Hepatocyte (in vitro differentiated cells): ENCODE data around the gene MEF2D. TPM values are rescaled to one million over a fixed set of nuclear protein-coding genes. Genes with fewer than 3 reads are reported as not detected.

Experiments
- DNase-seq: peaks from one replicate; pipeline ENCODE4 v3.0.0-alpha.2; 2016; ENCODE audit warnings: low spot score
- H2AFZ ChIP-seq: fragments of 200-600 bp; sonication (generic); 2 replicates; pipeline ENCODE4 v1.6.0; 2016; ENCODE audit warnings: antibody characterized with exemption, mild to moderate bottlenecking
- H3K27ac ChIP-seq: fragments of 200-600 bp; sonication (generic); 2 replicates; pipeline ENCODE4 v1.5.1; 2016; ENCODE audit warnings: mild to moderate bottlenecking
- H3K27me3 ChIP-seq: fragments of 200-600 bp; sonication (generic); 2 replicates; pipeline ENCODE4 v1.6.1; 2016
- H3K36me3 ChIP-seq: fragments of 200-600 bp; sonication (generic); replicated peaks from 2 replicates; pipeline ENCODE4 v1.5.1; 2016; ENCODE audit warnings: low read depth; ENCODE audit not compliant: insufficient read depth
- H3K4me1 ChIP-seq: fragments of 200-600 bp; sonication (generic); 2 replicates; pipeline ENCODE4 v1.5.1; 2016; ENCODE audit warnings: mild to moderate bottlenecking, moderate library complexity; ENCODE audit not compliant: insufficient read depth
- H3K4me2 ChIP-seq: fragments of 200-600 bp; sonication (generic); 2 replicates; pipeline ENCODE4 v1.6.0; 2016
- H3K4me3 ChIP-seq: fragments of 200-600 bp; sonication (generic); 2 replicates; pipeline ENCODE4 v1.5.1; 2016; ENCODE audit warnings: mild to moderate bottlenecking
- H3K79me2 ChIP-seq: fragments of 200-600 bp; sonication (generic); 2 replicates; pipeline ENCODE4 v1.6.0; 2017; ENCODE audit warnings: mild to moderate bottlenecking
- H3K9me2 ChIP-seq: fragments of 200-600 bp; sonication (generic); replicated peaks from 2 replicates; pipeline ENCODE4 v1.6.0; 2017; ENCODE audit warnings: mild to moderate bottlenecking; ENCODE audit not compliant: insufficient read depth
- H3K9me3 ChIP-seq: fragments of 200-600 bp; sonication (generic); 2 replicates; pipeline ENCODE4 v1.5.1; 2016; ENCODE audit warnings: low read depth, mild to moderate bottlenecking
- H4K20me1 ChIP-seq: fragments of 200-600 bp; sonication (generic); 2 replicates; pipeline ENCODE4 v1.6.0; 2016; ENCODE audit warnings: mild to moderate bottlenecking; ENCODE audit not compliant: insufficient read depth, poor library complexity, severe bottlenecking
- CTCF ChIP-seq: fragments of 200-600 bp; sonication (generic); IDR thresholded peaks from 2 replicates; pipeline ENCODE4 v1.5.1; 2016; ENCODE audit warnings: antibody characterized with exemption, mild to moderate bottlenecking; ENCODE audit not compliant: poor library complexity
- EZH2 ChIP-seq: fragments of 200-600 bp; sonication (generic); IDR thresholded peaks from 2 replicates; pipeline ENCODE4 v1.6.1; 2016; ENCODE audit warnings: antibody characterized with exemption, mild to moderate bottlenecking, borderline replicate concordance
- EZH2phosphoT487 ChIP-seq: fragments of 200-600 bp; sonication (generic); IDR thresholded peaks from one replicate; pipeline ENCODE4 v1.6.1; 2018; ENCODE audit warnings: antibody characterized with exemption, mild to moderate bottlenecking, low read depth, moderate library complexity; ENCODE audit not compliant: unreplicated experiment, severe bottlenecking
- WGBS: methylation state at CpG from one replicate; pipeline ENCODE4 v1.1.6; 2016; ENCODE audit warnings: low lambda C conversion rate; ENCODE audit errors: missing lambda C conversion rate; 5-methylcytosine and 5-hydroxymethylcytosine counted together
- polyA plus RNA-seq: library from polyadenylated mRNA; unstranded; fragments of >200 nt; fragmentation: Nextera tagmentation; extraction: Ambion mirVana; gene quantifications from 2 replicates; pipeline ENCODE4 v1.2.1, GENCODE V29; 2016
- total RNA-seq: library from RNA; depleted of rRNA; stranded (reverse); fragments of >200 nt; gene quantifications from 2 replicates; pipeline ENCODE4 v1.2.3, GENCODE V29; 2014

MEF2D gene
- total and polyA plus RNA-seq, 2 experiments from 2014 or later, result 20.1 to 25.1 TPM

GRCh38 chr1:156490401-156491032 lies 10.1 kb downstream of the MEF2D start:
- DNase-seq, result peak; percentile 45
- H2AFZ ChIP-seq, result no peak overlapping the region
- WGBS, result 32% methylated on average over 9 of the region's 10 CpGs
- H4K20me1 ChIP-seq, result peaks cover 100% of the 10 kb centered on the region
- H3K9me3 ChIP-seq, result no peaks in the 10 kb centered on the region
- H3K4me2 ChIP-seq, result peak overlapping the region; percentile 67
- peak overlapping the region; percentile 16 for H3K27ac ChIP-seq
- peaks cover 100% of the 10 kb centered on the region for H3K79me2 ChIP-seq
- H3K4me1 ChIP-seq, result peaks cover 40% of the 10 kb centered on the region
- H3K4me3 ChIP-seq, result no peak overlapping the region
- no peaks in the 10 kb centered on the region for H3K9me2 ChIP-seq
- H3K36me3 ChIP-seq, result no peaks in the 10 kb centered on the region
- no peak for TF ChIP-seq CTCF
- no peak for TF ChIP-seq EZH2
- no peak for TF ChIP-seq EZH2phosphoT487
- no peaks in the 10 kb centered on the region for H3K27me3 ChIP-seq

- Histone ChIP-seq H3K36me3 (no peaks in the 10 kb centered on the region), H3K4me1 (peaks cover 40% of the 10 kb centered on the region), H3K27ac (no peak overlapping the region), H3K27me3 (no peaks in the 10 kb centered on the region), H3K9me2 (no peaks in the 10 kb centered on the region), H2AFZ (no peak overlapping the region), H3K4me2 (peak overlapping the region; percentile 67), H3K4me3 (no peak overlapping the region), H4K20me1 (peaks cover 100% of the 10 kb centered on the region), H3K9me3 (no peaks in the 10 kb centered on the region), H3K79me2 (peaks cover 100% of the 10 kb centered on the region)
- no peak for DNase-seq
- TF ChIP-seq EZH2phosphoT487 (no peak), EZH2 (no peak), CTCF (no peak)
- 77% methylated on average over 3 of the region's 7 CpGs for WGBS
Observed at GRCh38 chr1:156489935-156490293, 10.7 kb downstream of the MEF2D start.

GRCh38 chr1:156489166-156489934 lies 11.2 kb downstream of the MEF2D start:
- no peak overlapping the region for H3K4me3 ChIP-seq
- H3K27ac ChIP-seq, result no peak overlapping the region
- no peaks in the 10 kb centered on the region for H3K36me3 ChIP-seq
- H3K79me2 ChIP-seq, result peaks cover 100% of the 10 kb centered on the region
- 57% methylated on average over 12 of the region's 12 CpGs for WGBS
- peaks cover 100% of the 10 kb centered on the region for H4K20me1 ChIP-seq
- peak overlapping the region; percentile 67 for H3K4me2 ChIP-seq
- H3K4me1 ChIP-seq, result peaks cover 40% of the 10 kb centered on the region
- no peaks in the 10 kb centered on the region for H3K9me3 ChIP-seq
- no peaks in the 10 kb centered on the region for H3K27me3 ChIP-seq
- TF ChIP-seq EZH2 (no peak), EZH2phosphoT487 (no peak), CTCF (no peak)
- H2AFZ ChIP-seq, result no peak overlapping the region
- DNase-seq, result peak; percentile 38
- H3K9me2 ChIP-seq, result no peaks in the 10 kb centered on the region
